ENCODE results near the gene SPPL3.

GRCh38 chr12:120834489-120835303 is 69.5 kb downstream of the SPPL3 start:
- TF ChIP-seq CTCF (IDR thresholded peaks at IDR 0.05; ENCODE audit: low read depth, low read length, poor library complexity, severe bottlenecking) (no peak), EZH2phosphoT487 (IDR thresholded peaks at IDR 0.05; ENCODE audit: borderline replicate concordance, low read length) (no peak)
